PC-3 (cell line): ENCODE measurements around the gene ARL10.

ENCODE experiments used
- CTCF ChIP-seq: fragments of 300-600 bp; sonication (generic); conservative IDR thresholded peaks from 2 replicates; pipeline ENCODE4 v1.5.1; 2017; ENCODE audit warnings: antibody characterized with exemption, low read depth, mild to moderate bottlenecking, low read length
- EZH2 ChIP-seq: fragments of 300-600 bp; sonication (generic); IDR thresholded peaks from one replicate; pipeline ENCODE4 v1.6.1; 2017; ENCODE audit warnings: antibody characterized with exemption, mild to moderate bottlenecking, low read length; ENCODE audit not compliant: unreplicated experiment
- EZH2phosphoT487 ChIP-seq: fragments of 300-600 bp; sonication (generic); IDR thresholded peaks from 2 replicates; pipeline ENCODE4 v1.6.1; 2018; ENCODE audit warnings: mild to moderate bottlenecking, antibody characterized with exemption, low read length, borderline replicate concordance

GRCh38 chr5:176415952-176416924, 51.0 kb downstream of the ARL10 start, which contains the start of gene CLTB:
- TF ChIP-seq CTCF = peak; percentile 58
- no peak for TF ChIP-seq EZH2
- no peak for TF ChIP-seq EZH2phosphoT487
